Measurements from ENCODE around the gene PALLD.

GRCh38 chr4:168908851-168909273, 412.0 kb downstream of the PALLD start:
- no peak for TF ChIP-seq POLR2AphosphoS5 (IDR thresholded peaks at IDR 0.05; ENCODE audit: low read depth, low read length)
- no peak for TF ChIP-seq TAF1 (IDR thresholded peaks at IDR 0.05; ENCODE audit: low read depth, low read length)
- TF ChIP-seq POLR2A (IDR thresholded peaks at IDR 0.05; ENCODE audit: low read depth, low read length), result no peak
- TF ChIP-seq SPI1 (IDR thresholded peaks at IDR 0.05; ENCODE audit: low read depth, low read length), result no peak

Data from GM12891 (cell line).